ENCODE data around the gene LRRC74B. TPM values are rescaled to one million over a fixed set of nuclear protein-coding genes. Genes with fewer than 3 reads are reported as not detected.

The LRRC74B gene
- total and polyA plus RNA-seq, 2 experiments from 2014 or later: not detected

DNA sequence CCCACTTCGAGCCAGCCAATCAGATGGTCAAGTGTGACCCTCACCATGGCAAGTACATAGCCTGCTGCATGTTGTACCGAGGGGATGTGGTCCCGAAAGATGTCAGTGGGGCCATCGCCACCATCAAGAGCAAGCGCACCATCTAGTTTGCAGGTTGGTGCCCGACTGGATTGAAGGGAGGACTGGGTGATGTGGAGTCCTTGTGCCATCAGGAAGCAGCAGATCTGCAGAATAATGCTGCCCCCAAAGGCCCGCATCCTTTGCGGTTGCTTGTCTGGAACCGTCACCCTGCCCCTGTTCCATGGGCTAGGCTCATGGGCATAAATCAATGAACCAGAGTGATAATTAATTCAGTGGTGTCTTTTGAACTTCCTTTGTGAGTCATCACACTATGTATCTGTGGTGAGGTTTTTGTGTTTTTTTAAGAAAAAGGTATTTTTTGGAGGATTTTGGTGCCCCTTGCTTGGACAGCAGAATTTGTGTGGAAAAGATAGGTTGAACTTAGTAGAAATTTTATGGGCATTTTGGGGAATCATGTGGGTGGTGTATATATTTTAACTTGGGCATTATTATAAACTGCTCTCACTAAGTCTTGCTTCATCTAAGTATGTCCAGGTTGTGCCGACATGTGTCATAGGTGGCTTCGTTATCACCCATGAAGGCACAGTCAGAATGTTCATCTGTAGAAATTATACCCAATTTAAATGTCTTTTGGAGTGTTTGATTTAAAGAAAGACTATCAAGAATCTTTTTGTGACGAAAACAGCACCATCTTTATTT lies 22.3 kb downstream of the LRRC74B start:
- no peaks in the 10 kb centered on the region for H3K79me2 ChIP-seq (replicated peaks; ENCODE audit: insufficient read depth)
- no peak overlapping the region for H3K4me3 ChIP-seq
- H3F3A ChIP-seq (replicated peaks; ENCODE audit: low read depth): no peaks in the 10 kb centered on the region
- no peaks in the 10 kb centered on the region for H3K36me3 ChIP-seq (ENCODE audit: insufficient read depth)
- H2AFZ ChIP-seq: no peak overlapping the region
- no peaks in the 10 kb centered on the region for H3K27me3 ChIP-seq (ENCODE audit: insufficient read depth)
- no peaks in the 10 kb centered on the region; the same call in 2 of the 3 replicates for H3K36me3 Mint-ChIP-seq (ENCODE audit: low read depth)
- no peaks in the 10 kb centered on the region for H4K20me1 ChIP-seq (replicated peaks; ENCODE audit: insufficient read depth)
- no peak overlapping the region for H3K27ac Mint-ChIP-seq
- DNase-seq (ENCODE audit: low spot score): no peak
- no peak overlapping the region for H3K4me3 Mint-ChIP-seq
- H3K27me3 Mint-ChIP-seq (ENCODE audit: insufficient read depth, low read depth, poor library complexity): peaks cover 2% of the 10 kb centered on the region
- no peak for TF ChIP-seq EZH2phosphoT487 (IDR thresholded peaks at IDR 0.05; ENCODE audit: unreplicated experiment)
- no peak for TF ChIP-seq ZNF114 (CRISPR knock-in tag; IDR thresholded peaks at IDR 0.05)
- TF ChIP-seq NANOG (IDR thresholded peaks at IDR 0.05; ENCODE audit: borderline replicate concordance): no peak
- no peak for TF ChIP-seq STAT1 (IDR thresholded peaks at IDR 0.05; ENCODE audit: unreplicated experiment)
- H3K4me1 ChIP-seq (ENCODE audit: insufficient read depth): no peaks in the 10 kb centered on the region
- H3K9me2 ChIP-seq (ENCODE audit: insufficient read depth): no peaks in the 10 kb centered on the region
- no peak for ATAC-seq
- H3K4me1 Mint-ChIP-seq: no peaks in the 10 kb centered on the region
- no peak overlapping the region for H3K4me2 ChIP-seq
- H3K9me3 Mint-ChIP-seq: peaks cover 2% of the 10 kb centered on the region; the same call in 1 of the 3 replicates
- H3K27ac ChIP-seq (ENCODE audit: low read depth): no peak overlapping the region

DNA sequence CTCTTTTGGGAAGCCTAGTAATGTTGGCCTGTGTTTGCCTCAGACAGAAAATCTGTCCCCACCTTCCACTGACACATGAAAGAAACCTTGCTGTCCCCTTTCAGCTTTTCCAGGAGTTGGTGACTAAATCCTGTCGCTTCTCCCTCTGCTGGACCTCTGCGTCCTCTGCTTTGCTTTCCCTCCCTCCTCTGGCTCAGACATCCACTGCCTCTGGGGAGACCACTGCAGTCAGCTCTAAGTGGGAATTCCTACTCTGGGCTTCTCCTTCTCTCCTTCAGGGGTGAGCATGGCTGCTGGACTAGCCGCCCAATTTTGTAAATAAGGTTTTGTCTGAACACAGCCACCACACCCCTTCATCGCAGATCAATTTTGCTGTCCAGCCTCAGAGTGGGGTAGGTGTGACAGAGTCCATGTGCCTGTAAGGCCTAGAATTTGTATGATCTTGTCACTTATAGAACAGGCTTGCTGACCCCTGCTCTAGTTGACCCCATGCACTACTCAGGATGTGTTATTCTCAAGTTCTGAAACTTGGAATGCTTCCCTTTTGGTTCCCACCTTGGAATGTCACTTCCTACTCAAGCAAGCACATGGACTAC lies 23.0 kb downstream of the LRRC74B start:
- no peaks in the 10 kb centered on the region; the same call in 2 of the 3 replicates for H3K36me3 Mint-ChIP-seq (ENCODE audit: low read depth)
- Histone ChIP-seq H3K9me2 (ENCODE audit: insufficient read depth) (no peaks in the 10 kb centered on the region), H3K79me2 (replicated peaks; ENCODE audit: insufficient read depth) (no peaks in the 10 kb centered on the region), H3K4me1 (ENCODE audit: insufficient read depth) (no peaks in the 10 kb centered on the region), H3F3A (replicated peaks; ENCODE audit: low read depth) (no peaks in the 10 kb centered on the region), H3K27ac (ENCODE audit: low read depth) (no peak overlapping the region), H3K27me3 (ENCODE audit: insufficient read depth) (no peaks in the 10 kb centered on the region), H2AFZ (no peak overlapping the region), H3K4me3 (no peak overlapping the region), H3K4me2 (no peak overlapping the region), H4K20me1 (replicated peaks; ENCODE audit: insufficient read depth) (no peaks in the 10 kb centered on the region), H3K36me3 (ENCODE audit: insufficient read depth) (no peaks in the 10 kb centered on the region)
- H3K27ac Mint-ChIP-seq: no peak overlapping the region
- H3K9me3 Mint-ChIP-seq: peaks cover 2% of the 10 kb centered on the region; the same call in 1 of the 3 replicates
- peaks cover 1% of the 10 kb centered on the region for H3K27me3 Mint-ChIP-seq (ENCODE audit: insufficient read depth, low read depth, poor library complexity)
- TF ChIP-seq, protein P1, sequence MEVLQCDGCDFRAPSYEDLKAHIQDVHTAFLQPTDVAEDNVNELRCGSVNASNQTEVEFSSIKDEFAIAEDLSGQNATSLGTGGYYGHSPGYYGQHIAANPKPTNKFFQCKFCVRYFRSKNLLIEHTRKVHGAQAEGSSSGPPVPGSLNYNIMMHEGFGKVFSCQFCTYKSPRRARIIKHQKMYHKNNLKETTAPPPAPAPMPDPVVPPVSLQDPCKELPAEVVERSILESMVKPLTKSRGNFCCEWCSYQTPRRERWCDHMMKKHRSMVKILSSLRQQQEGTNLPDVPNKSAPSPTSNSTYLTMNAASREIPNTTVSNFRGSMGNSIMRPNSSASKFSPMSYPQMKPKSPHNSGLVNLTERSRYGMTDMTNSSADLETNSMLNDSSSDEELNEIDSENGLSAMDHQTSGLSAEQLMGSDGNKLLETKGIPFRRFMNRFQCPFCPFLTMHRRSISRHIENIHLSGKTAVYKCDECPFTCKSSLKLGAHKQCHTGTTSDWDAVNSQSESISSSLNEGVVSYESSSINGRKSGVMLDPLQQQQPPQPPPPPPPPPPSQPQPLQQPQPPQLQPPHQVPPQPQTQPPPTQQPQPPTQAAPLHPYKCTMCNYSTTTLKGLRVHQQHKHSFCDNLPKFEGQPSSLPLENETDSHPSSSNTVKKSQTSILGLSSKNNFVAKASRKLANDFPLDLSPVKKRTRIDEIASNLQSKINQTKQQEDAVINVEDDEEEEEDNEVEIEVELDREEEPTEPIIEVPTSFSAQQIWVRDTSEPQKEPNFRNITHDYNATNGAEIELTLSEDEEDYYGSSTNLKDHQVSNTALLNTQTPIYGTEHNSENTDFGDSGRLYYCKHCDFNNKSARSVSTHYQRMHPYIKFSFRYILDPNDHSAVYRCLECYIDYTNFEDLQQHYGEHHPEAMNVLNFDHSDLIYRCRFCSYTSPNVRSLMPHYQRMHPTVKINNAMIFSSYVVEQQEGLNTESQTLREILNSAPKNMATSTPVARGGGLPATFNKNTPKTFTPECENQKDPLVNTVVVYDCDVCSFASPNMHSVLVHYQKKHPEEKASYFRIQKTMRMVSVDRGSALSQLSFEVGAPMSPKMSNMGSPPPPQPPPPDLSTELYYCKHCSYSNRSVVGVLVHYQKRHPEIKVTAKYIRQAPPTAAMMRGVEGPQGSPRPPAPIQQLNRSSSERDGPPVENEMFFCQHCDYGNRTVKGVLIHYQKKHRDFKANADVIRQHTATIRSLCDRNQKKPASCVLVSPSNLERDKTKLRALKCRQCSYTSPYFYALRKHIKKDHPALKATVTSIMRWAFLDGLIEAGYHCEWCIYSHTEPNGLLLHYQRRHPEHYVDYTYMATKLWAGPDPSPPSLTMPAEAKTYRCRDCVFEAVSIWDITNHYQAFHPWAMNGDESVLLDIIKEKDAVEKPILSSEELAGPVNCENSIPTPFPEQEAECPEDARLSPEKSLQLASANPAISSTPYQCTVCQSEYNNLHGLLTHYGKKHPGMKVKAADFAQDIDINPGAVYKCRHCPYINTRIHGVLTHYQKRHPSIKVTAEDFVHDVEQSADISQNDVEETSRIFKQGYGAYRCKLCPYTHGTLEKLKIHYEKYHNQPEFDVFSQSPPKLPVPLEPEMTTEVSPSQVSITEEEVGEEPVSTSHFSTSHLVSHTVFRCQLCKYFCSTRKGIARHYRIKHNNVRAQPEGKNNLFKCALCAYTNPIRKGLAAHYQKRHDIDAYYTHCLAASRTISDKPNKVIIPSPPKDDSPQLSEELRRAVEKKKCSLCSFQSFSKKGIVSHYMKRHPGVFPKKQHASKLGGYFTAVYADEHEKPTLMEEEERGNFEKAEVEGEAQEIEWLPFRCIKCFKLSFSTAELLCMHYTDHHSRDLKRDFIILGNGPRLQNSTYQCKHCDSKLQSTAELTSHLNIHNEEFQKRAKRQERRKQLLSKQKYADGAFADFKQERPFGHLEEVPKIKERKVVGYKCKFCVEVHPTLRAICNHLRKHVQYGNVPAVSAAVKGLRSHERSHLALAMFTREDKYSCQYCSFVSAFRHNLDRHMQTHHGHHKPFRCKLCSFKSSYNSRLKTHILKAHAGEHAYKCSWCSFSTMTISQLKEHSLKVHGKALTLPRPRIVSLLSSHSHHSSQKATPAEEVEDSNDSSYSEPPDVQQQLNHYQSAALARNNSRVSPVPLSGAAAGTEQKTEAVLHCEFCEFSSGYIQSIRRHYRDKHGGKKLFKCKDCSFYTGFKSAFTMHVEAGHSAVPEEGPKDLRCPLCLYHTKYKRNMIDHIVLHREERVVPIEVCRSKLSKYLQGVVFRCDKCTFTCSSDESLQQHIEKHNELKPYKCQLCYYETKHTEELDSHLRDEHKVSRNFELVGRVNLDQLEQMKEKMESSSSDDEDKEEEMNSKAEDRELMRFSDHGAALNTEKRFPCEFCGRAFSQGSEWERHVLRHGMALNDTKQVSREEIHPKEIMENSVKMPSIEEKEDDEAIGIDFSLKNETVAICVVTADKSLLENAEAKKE (CRISPR knock-in tag; IDR thresholded peaks at IDR 0.05): no peak
- TF ChIP-seq, protein P2, sequence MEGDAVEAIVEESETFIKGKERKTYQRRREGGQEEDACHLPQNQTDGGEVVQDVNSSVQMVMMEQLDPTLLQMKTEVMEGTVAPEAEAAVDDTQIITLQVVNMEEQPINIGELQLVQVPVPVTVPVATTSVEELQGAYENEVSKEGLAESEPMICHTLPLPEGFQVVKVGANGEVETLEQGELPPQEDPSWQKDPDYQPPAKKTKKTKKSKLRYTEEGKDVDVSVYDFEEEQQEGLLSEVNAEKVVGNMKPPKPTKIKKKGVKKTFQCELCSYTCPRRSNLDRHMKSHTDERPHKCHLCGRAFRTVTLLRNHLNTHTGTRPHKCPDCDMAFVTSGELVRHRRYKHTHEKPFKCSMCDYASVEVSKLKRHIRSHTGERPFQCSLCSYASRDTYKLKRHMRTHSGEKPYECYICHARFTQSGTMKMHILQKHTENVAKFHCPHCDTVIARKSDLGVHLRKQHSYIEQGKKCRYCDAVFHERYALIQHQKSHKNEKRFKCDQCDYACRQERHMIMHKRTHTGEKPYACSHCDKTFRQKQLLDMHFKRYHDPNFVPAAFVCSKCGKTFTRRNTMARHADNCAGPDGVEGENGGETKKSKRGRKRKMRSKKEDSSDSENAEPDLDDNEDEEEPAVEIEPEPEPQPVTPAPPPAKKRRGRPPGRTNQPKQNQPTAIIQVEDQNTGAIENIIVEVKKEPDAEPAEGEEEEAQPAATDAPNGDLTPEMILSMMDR (conservative IDR thresholded peaks at IDR 0.05; ENCODE audit: low read depth in 2 of 2): 0 out of 4 replicates have a peak, but pooled peaks of 1 of the 2 experiments have one; percentile 4
- DNase-seq (ENCODE audit: low spot score) (no peak), ATAC-seq (peak; percentile 39; the same call in 1 of the 3 replicates)
- no peak overlapping the region for H3K4me3 Mint-ChIP-seq
- no peaks in the 10 kb centered on the region for H3K4me1 Mint-ChIP-seq
